ENCODE results near the gene CPNE8. TPM values are rescaled to one million over a fixed set of nuclear protein-coding genes. Genes with fewer than 3 reads are reported as not detected.

The CPNE8 gene
- 14.8 TPM for total RNA-seq

DNA sequence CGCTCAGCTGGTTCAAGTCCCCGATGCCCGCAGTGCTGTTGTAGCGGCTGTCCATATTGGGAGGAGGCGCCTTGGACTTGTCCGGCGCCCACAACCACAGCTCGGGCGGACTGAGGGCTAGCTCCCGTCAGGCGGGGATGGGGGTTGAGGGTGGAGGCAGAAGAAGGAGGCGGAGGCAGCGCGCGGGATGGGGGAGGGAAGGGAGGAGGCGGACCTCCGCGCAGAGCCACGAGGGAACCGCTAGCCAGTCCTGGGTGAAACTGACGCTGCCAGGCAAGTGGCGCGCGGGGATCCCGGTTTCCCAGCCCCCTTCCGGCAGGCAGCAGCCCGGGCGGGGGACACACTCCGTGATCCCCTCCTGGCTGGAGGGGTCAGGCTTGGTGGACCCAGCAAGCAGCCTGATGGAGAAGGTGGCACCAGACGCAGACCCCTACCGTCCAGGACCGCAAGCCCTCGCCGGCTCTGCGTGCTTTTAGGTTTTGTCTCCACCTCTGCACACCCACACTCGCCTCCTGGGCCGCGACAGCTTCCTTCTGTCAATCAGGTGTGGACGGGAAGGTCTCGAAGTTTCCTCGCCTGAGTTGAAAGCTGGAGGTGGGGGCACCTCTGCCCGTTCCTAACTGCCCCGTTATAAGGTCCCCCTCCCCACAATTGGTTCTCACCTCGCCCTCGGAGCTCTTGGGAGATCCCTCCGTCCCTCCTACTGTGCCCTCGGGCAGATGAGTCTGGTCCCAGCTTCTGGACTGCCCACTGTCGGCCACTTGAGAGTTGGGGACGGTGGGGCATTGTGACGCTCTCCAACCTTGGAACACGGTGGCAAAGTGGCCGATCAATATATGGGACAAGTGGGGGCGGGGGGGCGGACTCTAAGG, at the start of gene CPNE8:
Gene CPNE8 (minus strand): TSS at position 112 of the 872 bp plus-strand sequence. CDS start 57 bp downstream, at position 55.
- peak; percentile 84 for DNase-seq (ENCODE audit: low spot score)

- DNase-seq (ENCODE audit: low spot score) = no peak
These were observed 49.0 kb upstream of the CPNE8 start for GRCh38 chr12:38954238-38954873.

DNA sequence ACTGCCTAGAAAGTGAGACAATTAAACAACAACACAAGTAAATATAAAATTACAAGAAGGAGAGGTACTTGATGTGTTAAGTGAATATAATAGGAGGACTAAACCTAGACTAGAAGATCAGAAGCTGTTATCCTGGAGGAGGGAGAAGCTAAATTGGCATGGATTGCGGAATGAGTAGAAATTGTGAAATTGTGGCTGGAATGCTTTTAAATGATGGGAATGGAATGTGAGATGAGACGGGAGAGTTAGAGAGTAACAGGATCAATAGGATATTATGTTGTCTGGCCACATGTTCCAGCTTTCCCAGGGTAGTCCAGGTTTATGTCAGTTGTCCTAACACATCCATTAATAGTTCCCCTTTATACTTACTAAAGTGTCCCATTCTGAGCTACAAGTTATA, 44.0 kb upstream of the CPNE8 start:
- DNase-seq (ENCODE audit: low spot score) = no peak

DNA sequence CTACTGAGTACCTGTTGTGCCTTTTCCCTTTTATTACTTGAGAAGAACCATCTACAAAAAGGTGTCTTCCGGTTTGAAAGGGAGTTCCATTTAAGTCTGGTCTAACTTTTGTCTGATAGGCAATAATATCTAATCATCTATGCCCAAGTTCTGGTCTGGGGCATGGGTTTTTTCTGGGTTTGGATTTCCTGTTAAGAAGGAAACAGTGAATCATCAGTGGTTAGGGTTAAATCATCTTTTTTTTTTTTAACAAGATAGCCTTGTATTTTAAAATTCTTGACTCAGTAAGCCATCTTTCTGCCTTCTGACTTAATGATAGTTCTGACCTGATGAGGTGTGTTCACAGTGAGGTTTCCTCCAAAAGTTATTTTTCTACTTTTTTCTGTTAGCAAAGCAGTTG, 29.3 kb upstream of the CPNE8 start:
- no peak for DNase-seq (ENCODE audit: low spot score)

GRCh38 chr12:38934078-38934584, 28.7 kb upstream of the CPNE8 start:
- DNase-seq (ENCODE audit: low spot score) = no peak

DNA sequence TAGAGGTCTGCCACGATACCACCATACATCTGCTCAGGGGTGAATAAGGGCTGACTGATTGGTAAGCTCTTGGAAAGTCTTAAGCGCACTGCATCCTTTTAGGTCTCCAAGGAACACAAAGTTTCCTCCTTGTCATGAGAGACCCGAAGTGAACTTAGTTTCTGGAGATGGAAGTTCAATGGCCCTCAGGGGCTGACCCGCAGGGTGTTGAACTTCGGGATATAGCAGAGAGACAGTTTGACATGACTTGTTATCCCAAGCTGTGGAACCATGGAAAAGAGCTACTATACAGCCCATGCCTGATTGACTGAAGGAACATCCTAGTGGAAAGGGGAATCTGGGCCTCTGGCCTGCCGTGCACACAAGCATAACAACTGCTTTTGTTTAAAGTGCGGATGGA, 26.9 kb upstream of the CPNE8 start:
- DNase-seq (ENCODE audit: low spot score) = no peak

- no peak for DNase-seq (ENCODE audit: low spot score)
These were observed 26.1 kb upstream of the CPNE8 start for GRCh38 chr12:38931461-38931860.

GRCh38 chr12:38930990-38931389, 25.6 kb upstream of the CPNE8 start:
- no peak for DNase-seq (ENCODE audit: low spot score)

DNA sequence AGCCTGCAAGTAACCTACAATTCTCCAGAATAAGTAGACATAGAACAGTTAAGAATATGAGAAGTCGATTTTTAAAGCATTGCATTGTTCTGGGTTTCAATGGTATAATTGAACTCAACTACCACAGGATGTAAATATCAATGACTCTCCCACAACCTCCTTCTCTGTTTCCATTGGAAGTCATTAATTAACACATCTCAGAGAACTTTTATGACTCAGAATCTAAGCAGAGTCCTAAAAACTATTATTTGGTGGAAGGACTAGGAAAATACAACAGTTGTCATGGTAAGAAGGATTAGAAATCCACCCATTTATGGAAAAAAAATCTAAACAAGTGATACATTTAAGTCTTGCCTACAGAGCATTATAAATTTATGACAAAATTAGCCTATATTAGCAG, 21.1 kb upstream of the CPNE8 start:
- DNase-seq (ENCODE audit: low spot score) = no peak

DNA sequence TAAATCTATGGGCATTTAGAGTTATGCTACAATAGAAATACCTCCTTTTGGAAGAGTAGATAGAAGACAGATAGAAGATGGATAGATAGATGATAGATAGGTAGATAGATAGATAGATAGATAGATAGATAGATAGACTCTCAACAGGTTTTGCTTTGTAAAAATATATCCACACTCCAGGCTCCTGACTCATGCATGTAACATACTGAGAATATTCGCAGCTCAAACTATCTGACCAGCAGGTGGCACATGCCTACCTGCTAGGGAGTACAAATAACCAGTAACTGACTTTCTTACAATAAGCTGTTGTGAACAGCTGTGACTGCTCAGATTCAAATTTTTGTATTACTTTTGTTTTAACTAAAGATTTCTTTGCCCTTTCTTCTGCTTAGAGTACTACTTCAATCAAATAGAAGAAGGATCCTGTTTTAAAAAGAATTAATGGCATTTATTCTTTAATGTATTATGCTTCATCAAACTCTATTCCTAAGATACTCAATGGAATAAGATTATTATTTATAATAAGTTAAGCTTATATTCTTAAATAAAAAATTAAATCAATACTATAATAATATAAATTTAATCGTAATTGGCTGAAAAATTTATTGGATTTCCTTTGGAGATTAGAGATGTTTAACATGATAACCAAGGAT, 15.8 kb upstream of the CPNE8 start:
- peak; percentile 63 for DNase-seq (ENCODE audit: low spot score)

DNA sequence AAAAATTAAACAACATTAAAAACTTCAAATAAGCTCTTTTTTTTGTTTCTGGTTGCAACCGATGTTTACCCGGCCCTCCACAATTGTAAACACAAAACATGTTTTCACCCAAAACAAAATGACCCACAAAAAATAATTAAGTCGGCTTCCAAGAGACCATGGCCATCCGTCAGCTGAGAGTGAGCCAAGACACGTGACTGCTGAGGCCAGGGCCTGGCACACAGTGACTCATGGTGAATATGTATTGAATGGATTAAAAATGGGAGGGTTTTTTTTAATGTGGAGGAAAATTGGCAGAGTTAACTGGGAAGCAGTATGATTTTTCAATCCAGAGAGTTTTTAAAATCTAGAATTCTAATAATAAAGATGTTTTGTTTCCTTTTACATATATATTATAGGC, 13.8 kb upstream of the CPNE8 start:
- DNase-seq (ENCODE audit: low spot score) = no peak

- no peak for DNase-seq (ENCODE audit: low spot score)
These were observed 10.2 kb upstream of the CPNE8 start for GRCh38 chr12:38915429-38916182.

GRCh38 chr12:38912116-38912515, 6.7 kb upstream of the CPNE8 start:
- DNase-seq (ENCODE audit: low spot score) = no peak

- DNase-seq (ENCODE audit: low spot score) = no peak
These were observed 6.2 kb upstream of the CPNE8 start for GRCh38 chr12:38911611-38912010.

- DNase-seq (ENCODE audit: low spot score) = no peak
These were observed 2.0 kb upstream of the CPNE8 start for GRCh38 chr12:38907201-38907923.

- DNase-seq (ENCODE audit: low spot score) = peak; percentile 89
These were observed 1.2 kb upstream of the CPNE8 start for GRCh38 chr12:38906482-38907200.

- peak; percentile 85 for DNase-seq (ENCODE audit: low spot score)
These were observed 583 bp downstream of the CPNE8 start for GRCh38 chr12:38904537-38905479.

GRCh38 chr12:38903596-38903995, 1.8 kb downstream of the CPNE8 start:
- DNase-seq (ENCODE audit: low spot score) = no peak

DNA sequence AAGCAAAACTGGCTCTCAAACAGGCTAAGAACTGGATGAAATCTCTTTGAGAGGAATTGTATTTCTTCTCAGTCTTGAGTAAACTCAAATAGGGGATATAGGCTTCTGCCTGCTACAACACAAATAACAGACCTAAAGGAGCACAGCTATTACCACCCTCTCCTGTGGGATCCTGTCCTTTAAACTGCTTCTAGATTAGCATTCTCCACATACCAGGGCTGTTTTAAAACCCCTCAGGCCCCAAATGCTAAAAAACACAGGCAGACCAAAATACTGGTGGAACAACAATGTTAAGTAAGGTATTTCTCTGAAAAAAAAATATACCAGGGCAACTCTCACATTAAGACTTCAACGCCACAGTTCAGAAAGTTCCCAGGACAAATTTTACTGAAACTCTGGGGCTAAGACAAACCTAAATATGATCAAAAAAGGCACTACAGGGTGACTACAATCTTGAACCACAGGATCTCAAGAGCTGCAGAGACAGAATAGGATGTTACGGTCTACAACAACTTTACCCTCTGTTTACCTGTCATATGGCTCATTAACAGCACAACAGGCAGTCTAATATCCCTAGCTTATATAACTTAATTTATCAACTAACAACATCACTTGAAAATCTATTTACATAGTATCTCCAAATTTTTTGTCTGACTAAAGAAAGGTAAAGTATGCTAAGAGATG, 7.2 kb downstream of the CPNE8 start:
- DNase-seq (ENCODE audit: low spot score) = no peak

All from mucosa of gallbladder (tissue), 1 donor.